HG02763 (cell line): Measurements from ENCODE around the gene BTN3A1.
"Not testable (repeated sequence)": the region's sequence is repeated elsewhere in the genome, so short reads cannot be mapped to it uniquely, and the experiment has no call there.

Source experiments
- ATAC-seq: cut with Tn5 transposase; IDR thresholded peaks from one replicate; pipeline ENCODE4 v1.9.1; 2021; ENCODE audit warnings: mild to moderate bottlenecking, moderate library complexity; ENCODE audit not compliant: unreplicated experiment

Gene BTN3A1

GRCh38 chr6:26439151-26440125 is 37.4 kb downstream of the BTN3A1 start:
- ATAC-seq = no peak

GRCh38 chr6:26440977-26441358 is 38.9 kb downstream of the BTN3A1 start:
- ATAC-seq = no peak

- no peak for ATAC-seq
Observed at GRCh38 chr6:26441977-26442376, 39.9 kb downstream of the BTN3A1 start.

- ATAC-seq = peak; percentile 64
Observed at GRCh38 chr6:26445934-26446667, 44.0 kb downstream of the BTN3A1 start.

GRCh38 chr6:26447257-26447656 is 45.2 kb downstream of the BTN3A1 start:
- no peak for ATAC-seq

GRCh38 chr6:26450240-26450639 is 48.2 kb downstream of the BTN3A1 start:
- no peak for ATAC-seq

GRCh38 chr6:26452631-26453235 is 50.7 kb downstream of the BTN3A1 start:
- ATAC-seq = no peak

- ATAC-seq = no peak
Observed at GRCh38 chr6:26454631-26455030, 52.6 kb downstream of the BTN3A1 start.

GRCh38 chr6:26455357-26455970 is 53.4 kb downstream of the BTN3A1 start:
- no peak for ATAC-seq

- ATAC-seq = peak; percentile 13
Observed at GRCh38 chr6:26457264-26457805, 55.3 kb downstream of the BTN3A1 start.

- peak; percentile 93 for ATAC-seq
Observed at GRCh38 chr6:26457806-26458688, 56.0 kb downstream of the BTN3A1 start, which contains the start of gene BTN2A1. Gene BTN2A1, plus strand, starts transcription at chr6:26457955. Its CDS starts 682 bp downstream, at chr6:26458637.

GRCh38 chr6:26459023-26459810 is 57.1 kb downstream of the BTN3A1 start:
- no peak for ATAC-seq

- not testable (repeated sequence) for ATAC-seq
Observed at GRCh38 chr6:26461353-26461752, 59.3 kb downstream of the BTN3A1 start.

- ATAC-seq = no peak
Observed at GRCh38 chr6:26464014-26464413, 61.9 kb downstream of the BTN3A1 start.

- no peak for ATAC-seq
Observed at GRCh38 chr6:26464416-26465131, 62.5 kb downstream of the BTN3A1 start.
